GM12801 (cell line): Measurements from ENCODE around the gene ZNF385A.

ENCODE experiments used
- TF ChIP-seq, protein P1 (sequence below): IDR thresholded peaks from one replicate; pipeline ENCODE4 v1.5.1; 2011; ENCODE audit warnings: control low read depth; ENCODE audit not compliant: insufficient read length; ENCODE audit errors: extremely low read depth

Gene ZNF385A

DNA sequence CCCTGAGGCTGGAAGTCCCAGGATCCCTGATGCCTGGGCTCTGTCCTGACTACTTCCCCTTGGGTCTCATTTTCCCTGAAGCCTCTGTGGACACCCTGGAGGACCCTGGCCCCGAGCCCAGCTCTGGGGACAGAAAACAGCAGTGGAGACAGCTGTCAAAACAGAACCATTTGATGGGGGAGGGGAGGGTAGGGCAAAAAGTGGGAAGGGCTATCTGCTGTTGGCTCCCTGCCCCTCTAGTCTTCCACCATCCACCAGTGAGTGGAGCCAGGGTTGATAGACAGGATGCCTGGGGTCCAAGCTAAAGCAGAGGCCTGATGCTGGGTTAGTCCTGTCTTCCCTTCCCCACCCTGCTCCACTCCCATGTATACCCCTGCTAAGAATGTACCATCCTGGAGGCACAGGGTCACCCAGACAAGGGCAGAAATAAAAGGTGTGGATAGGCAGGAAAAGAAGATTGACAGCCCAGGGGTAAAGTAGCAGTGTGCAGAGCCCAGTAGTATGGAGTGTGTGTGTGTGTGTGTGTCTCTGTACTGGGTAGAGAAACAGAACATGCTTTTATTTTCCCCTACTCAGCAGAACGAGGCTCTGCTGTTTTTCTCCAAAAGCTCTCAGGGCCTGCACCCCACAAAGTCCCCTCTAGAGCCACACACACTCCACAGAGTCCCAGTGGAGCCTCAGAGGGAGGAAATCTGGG lies 9.8 kb downstream of the ZNF385A start:
- TF ChIP-seq, protein P1, sequence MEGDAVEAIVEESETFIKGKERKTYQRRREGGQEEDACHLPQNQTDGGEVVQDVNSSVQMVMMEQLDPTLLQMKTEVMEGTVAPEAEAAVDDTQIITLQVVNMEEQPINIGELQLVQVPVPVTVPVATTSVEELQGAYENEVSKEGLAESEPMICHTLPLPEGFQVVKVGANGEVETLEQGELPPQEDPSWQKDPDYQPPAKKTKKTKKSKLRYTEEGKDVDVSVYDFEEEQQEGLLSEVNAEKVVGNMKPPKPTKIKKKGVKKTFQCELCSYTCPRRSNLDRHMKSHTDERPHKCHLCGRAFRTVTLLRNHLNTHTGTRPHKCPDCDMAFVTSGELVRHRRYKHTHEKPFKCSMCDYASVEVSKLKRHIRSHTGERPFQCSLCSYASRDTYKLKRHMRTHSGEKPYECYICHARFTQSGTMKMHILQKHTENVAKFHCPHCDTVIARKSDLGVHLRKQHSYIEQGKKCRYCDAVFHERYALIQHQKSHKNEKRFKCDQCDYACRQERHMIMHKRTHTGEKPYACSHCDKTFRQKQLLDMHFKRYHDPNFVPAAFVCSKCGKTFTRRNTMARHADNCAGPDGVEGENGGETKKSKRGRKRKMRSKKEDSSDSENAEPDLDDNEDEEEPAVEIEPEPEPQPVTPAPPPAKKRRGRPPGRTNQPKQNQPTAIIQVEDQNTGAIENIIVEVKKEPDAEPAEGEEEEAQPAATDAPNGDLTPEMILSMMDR = no peak

DNA sequence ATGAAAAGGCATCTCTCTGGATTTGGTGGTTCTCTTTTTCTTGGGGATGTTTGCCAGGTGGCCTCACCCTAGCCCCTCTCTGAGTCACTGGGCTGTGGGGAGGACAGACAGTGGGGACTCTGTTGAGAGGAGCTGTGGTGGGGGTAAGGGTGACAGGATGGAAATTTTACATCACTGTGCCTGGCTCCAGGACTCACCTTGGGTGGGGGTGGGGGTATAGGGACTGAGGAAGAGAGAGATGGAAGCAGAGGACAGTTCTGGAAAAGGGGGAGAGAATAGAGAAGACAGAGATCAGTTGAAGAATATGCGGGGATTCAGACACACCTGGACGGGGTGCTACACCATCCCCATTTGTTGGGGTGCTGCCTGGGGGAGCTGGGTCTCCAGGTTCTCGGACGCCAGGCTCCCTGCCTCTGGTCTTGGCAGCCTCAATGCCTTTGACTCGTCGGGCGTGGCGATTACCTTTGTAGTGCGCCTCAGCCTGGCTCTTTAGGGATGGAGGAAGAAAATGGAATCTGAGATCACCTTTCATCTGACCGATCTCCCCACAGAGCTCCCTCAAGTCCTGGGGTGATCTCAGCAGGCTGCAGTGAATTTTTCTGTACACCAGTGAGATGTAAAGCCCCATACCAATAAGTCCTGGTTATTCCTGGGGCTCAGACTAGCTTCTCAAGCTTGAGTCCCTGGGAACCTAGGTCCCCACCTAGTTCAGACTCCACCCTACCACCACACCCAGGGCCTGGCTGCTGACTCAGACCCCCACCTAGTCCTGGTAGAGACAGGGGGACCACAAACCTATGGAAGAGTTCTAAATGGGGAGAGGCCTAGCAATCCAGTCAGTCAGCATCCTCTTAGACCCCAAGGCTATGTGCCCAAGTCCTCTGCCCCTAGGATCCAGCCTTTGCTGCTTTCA lies 10.6 kb downstream of the ZNF385A start:
- TF ChIP-seq, protein P1 = no peak

DNA sequence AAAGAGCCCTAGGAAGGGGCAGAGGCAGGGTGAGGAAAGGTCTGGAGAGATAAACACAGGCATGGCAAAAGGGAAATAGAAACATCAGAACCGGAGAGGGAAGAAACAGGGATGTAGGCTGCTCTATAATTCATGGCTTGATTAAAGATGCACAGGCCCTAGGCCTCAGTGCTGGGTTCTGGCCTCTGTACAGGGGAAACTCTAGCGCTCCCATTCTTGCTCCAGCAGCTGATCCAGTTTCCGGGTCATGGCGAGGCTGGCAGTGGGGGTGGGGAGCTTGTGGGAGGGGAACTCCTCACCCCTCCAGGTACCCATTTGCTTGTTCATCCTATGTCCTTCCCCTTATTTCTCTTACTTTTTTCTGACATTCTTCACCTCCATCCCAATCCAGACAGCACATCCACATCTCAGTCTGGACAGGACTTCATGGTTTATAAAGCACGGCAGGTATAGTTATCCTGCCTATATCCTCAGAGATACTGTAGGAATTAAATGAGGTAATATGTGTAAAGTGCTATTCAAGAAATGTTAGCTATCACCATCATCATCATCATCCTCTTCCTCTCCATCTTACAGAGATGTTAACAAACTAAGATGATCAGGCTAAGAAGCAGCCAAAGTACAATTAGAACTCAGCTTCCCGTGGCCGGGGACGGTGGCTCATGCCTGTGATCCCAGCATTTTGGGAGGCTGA lies 12.3 kb downstream of the ZNF385A start:
- TF ChIP-seq, protein P1 = no peak

DNA sequence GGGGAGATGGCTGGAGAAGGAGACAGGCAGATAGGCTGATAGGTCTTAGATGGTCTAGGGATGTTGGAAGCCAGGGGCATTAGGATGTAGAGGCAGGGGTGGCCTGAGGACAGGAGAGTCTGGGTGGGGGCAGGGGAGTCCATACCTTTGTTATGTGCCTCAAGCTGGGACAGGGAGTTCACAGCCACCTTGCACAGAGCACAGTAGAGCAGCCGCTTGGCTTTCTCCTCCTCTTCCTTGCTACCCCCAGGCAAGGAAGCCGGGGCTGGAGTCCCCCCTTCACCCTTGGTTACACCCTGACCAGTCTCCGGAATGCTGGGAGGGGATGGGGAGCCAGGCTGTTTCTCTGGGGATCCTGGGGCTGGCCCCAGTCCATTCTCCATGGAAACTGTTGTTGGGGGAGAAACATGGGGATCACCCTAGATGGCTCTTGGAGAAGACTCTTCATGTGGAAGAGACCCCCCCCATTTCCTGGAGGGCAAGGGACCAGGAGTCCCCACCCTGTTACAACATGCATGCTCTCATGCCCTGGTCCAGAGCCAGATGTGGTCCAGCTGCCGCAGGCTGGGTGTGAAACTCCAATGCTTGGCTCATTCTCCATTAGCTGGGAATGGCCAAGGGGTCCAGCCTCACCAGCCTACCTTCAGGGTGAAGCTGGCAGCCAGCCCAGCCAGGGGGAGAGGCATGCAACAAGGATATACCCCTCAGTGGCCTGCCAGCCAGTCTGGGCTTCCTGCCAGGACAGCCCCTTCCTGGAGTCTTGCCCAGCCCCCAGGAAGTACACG lies 13.0 kb downstream of the ZNF385A start:
- TF ChIP-seq, protein P1 = no peak

DNA sequence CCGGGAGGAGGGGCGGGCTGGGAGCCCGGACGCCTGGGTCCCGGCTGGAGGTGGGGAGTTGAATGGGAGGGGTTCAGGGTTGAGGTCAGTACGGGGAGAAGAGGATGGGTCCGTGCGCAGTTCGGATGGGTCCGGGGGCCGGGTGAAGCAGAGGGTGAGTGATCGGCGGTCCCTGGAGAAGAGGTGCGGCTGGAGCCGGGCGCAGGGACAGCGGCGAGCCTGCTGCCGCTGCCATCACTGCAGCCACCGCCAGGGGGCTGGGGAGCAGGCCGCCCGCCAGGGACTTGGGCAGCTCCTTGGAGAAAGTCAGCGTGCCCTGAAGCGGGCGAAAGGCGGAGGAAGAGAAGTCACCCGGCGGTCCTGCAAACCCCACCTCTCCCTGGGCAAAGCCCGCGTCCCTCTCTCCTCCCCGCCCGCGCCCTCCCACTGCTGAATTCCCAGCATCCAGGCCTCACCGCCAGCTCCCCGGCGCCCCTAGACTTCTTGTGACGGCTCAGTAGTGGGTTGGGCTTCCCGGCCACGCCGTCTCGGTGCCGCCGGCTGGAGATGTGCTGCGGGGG lies 14.3 kb downstream of the ZNF385A start:
- TF ChIP-seq, protein P1 = no peak

DNA sequence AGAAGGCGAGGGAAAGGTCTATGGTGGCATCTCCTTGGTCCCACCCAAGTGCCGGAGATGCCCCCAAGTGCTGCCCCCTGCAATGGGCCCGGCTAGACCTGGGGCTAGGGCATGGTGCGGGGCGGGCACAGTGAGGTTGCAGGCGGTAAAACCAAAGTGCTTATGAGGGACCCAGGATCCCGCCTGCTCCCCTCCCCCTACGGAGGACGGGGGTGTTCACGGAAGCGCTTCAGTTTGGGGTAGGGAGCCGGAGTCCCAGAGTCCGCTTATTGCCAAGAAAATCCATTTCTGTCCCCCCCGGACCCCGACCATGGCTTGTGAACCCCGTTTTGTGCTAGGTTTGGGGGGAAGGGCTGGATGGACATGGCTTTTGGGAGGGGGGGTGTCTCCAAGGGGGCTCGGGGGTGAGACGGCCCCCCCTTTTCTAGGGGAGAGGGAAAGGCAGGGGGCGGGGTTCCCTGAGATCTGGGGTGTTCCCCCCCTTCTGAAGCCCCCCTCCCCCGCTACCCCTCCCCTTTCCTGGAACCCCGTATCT lies 14.9 kb downstream of the ZNF385A start:
- TF ChIP-seq, protein P1 = no peak
